Activated naive CD4-positive, alpha-beta T cell treated with anti-CD3 and anti-CD28 coated beads for 36 hours (primary cell): ENCODE measurements around the gene PBLD. TPM values are rescaled to one million over a fixed set of nuclear protein-coding genes. Genes with fewer than 3 reads are reported as not detected.

Experiments used
- CTCF ChIA-PET: fragments of 350-600 bp; sonication (Branson Sonifier 250); formaldehyde crosslinking; loops from one replicate; lab custom pipeline; 2021; ENCODE audit warnings: antibody characterized with exemption; lab: Charles Lee
- DNase-seq: peaks from one replicate; pipeline ENCODE4 v3.0.0-alpha.2; 2020
- H3K27ac Mint-ChIP-seq: one replicate; pipeline ENCODE4 v1.8.0; 2021; ENCODE audit warnings: mild to moderate bottlenecking, mixed read lengths
- H3K27me3 Mint-ChIP-seq: one replicate; pipeline ENCODE4 v1.8.0; 2021; ENCODE audit warnings: low read depth, mixed read lengths
- H3K36me3 Mint-ChIP-seq: one replicate; pipeline ENCODE4 v1.8.0; 2021; ENCODE audit warnings: low read depth, mixed read lengths
- H3K4me1 Mint-ChIP-seq: one replicate; pipeline ENCODE4 v1.8.0; 2021; ENCODE audit warnings: low read depth, mixed read lengths
- H3K4me3 Mint-ChIP-seq: one replicate; pipeline ENCODE4 v1.8.0; 2021; ENCODE audit warnings: mild to moderate bottlenecking, moderate library complexity, mixed read lengths
- H3K9me3 Mint-ChIP-seq: one replicate; pipeline ENCODE4 v1.8.0; 2021; ENCODE audit warnings: mixed read lengths
- intact Hi-C: fragments of 100-400 bp; cut with micrococcal nuclease; formaldehyde crosslinking; loops from one replicate; pipeline ENCODE4 v1.15.1; 2023
- total RNA-seq, 2 experiments: library from RNA; stranded (reverse); gene quantifications; one replicate each; pipeline ENCODE4 v1.2.3, GENCODE V29; 2021

PBLD gene
- total RNA-seq, 2 experiments from 2014 or later: 1.3 to 2.2 TPM

DNA sequence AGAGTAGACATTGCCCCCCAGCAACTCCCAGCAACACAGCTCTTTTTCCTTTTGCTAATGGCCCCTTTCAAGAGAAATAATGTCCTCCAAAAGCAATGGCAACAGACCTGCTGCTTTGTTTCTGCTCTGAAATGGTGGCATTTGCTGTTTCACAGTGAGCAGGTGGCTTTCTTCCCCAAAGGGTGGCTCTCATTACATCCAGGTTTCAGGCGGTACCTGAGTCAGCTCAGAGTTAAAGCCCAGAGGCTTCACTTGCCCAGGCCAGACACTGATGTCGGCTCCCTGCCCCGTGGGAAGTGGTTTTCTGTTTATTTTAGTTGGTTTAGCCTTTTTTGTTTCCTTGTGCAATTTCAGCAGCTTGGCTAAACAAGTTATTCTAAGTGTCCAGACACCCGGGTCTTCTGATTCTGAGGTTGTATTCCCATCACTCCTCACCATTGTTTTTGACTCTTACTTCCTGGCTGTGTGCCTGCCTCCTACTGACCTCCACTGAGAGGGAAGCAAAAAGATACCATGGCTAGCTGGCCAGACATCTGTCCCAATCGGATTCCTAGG is 93.1 kb downstream of the PBLD start:
- Mint-ChIP-seq H3K27ac (no peak overlapping the region), H3K27me3 (no peaks in the 10 kb centered on the region), H3K4me3 (no peak overlapping the region), H3K36me3 (no peaks in the 10 kb centered on the region), H3K9me3 (no peaks in the 10 kb centered on the region), H3K4me1 (no peaks in the 10 kb centered on the region)
- intact Hi-C loops: no loop called here
- DNase-seq: no peak
- CTCF ChIA-PET: interaction anchor here (1.1 kb wide), 1 partner anchor 11 kb away, joined by 5 read pairs; no protein-coding TSS in a partner anchor

DNA sequence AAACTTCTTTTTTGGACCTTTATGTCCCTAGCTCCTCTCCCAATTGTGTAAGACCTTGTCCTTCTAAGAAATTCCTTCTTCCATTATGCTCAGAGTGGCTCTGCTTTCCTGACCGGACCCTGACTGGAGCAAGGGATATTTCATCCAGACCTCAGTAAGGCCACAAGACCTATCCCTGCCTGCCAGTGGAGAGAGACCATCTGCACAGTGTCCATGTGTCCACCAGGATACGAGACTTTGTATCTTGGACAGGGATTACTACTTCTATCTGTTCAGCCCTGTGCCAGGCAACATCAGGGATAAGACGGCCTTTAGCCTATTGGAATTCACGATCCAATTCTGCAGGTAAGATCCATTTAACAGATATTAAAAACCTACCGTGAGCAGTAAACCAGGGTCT is 93.7 kb downstream of the PBLD start:
- CTCF ChIA-PET: no interaction called here
- no peaks in the 10 kb centered on the region for H3K27me3 Mint-ChIP-seq
- no peak overlapping the region for H3K27ac Mint-ChIP-seq
- intact Hi-C loops: no loop called here
- DNase-seq: no peak
- H3K9me3 Mint-ChIP-seq: no peaks in the 10 kb centered on the region
- no peak overlapping the region for H3K4me3 Mint-ChIP-seq
- no peaks in the 10 kb centered on the region for H3K36me3 Mint-ChIP-seq
- H3K4me1 Mint-ChIP-seq: no peaks in the 10 kb centered on the region

DNA sequence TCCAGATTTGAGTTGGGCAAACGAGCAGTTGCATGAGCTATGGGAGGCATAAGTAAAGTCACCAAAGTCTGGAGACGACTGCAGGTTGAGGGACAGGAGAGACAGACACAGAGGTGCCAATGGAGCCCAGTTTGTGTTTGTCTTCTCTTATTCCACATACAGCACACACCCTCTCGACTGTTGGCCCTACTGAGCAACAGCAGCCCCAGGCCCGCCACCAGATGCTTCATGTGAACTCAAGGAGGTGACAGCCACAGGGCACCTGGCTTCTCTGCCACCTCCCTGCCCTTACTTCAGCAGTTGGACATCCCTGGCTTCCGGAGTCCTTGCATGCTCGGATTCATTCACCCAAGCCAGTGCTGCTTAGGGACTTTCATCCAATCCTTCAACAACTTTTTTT is 94.4 kb downstream of the PBLD start:
- H3K27me3 Mint-ChIP-seq: peaks cover 2% of the 10 kb centered on the region
- no peaks in the 10 kb centered on the region for H3K9me3 Mint-ChIP-seq
- no peaks in the 10 kb centered on the region for H3K4me1 Mint-ChIP-seq
- CTCF ChIA-PET: no interaction called here
- no peak overlapping the region for H3K4me3 Mint-ChIP-seq
- no peaks in the 10 kb centered on the region for H3K36me3 Mint-ChIP-seq
- DNase-seq: no peak
- H3K27ac Mint-ChIP-seq: no peak overlapping the region
- intact Hi-C loops: no loop called here

DNA sequence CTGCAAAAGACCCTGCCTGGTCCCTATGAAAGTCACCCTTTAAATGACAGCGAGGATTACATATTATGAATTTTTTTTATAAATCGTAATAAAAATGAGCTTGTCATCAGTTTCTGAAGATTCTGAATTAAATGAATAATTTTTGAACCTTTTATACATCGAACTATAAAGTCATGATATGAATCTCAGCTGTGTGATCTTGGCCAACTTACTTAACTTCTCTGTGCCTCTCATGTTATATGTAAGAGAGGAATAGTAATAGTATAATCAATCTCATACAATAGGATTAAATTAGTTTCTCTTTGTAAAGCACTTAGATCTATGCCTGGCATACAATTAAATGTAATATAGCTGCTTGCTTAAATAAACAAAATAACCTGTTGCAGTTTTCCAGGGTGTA is 95.6 kb downstream of the PBLD start:
- CTCF ChIA-PET: interaction anchor here (0.8 to 1.7 kb wide), 2 partner anchors 25 to 64 kb away, joined by 3 to 5 read pairs; no protein-coding TSS in a partner anchor
- Mint-ChIP-seq H3K9me3 (no peaks in the 10 kb centered on the region), H3K27ac (no peak overlapping the region), H3K36me3 (no peaks in the 10 kb centered on the region), H3K4me3 (no peak overlapping the region), H3K27me3 (peaks cover 8% of the 10 kb centered on the region), H3K4me1 (no peaks in the 10 kb centered on the region)
- no peak for DNase-seq
- intact Hi-C loops: no loop called here

DNA sequence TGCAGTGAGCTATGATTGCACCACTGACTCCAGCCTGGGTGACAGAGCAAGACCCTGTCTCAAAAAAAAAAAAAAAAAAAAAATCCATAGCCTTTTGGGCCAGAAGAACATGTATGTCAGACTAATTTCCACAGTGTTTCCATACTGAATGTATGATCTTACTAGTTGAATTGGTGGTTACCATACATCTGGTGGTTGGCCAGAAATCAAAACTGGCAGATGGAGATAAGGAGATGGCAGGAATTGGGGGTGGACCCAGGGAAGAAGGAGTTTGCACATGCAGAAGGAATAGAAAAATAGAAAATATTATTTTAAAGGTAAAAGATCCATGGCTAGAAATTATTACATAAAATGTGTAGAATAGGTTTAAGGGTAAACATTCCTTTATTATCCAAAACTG is 97.1 kb downstream of the PBLD start:
- Mint-ChIP-seq H3K27me3 (peaks cover 18% of the 10 kb centered on the region), H3K9me3 (no peaks in the 10 kb centered on the region), H3K4me3 (no peak overlapping the region), H3K4me1 (peaks cover 7% of the 10 kb centered on the region), H3K36me3 (no peaks in the 10 kb centered on the region), H3K27ac (no peak overlapping the region)
- DNase-seq: no peak
- intact Hi-C loops: no loop called here
- CTCF ChIA-PET: interaction anchor here (1.7 kb wide), 1 partner anchor 23 kb away, joined by 5 read pairs; no protein-coding TSS in a partner anchor

DNA sequence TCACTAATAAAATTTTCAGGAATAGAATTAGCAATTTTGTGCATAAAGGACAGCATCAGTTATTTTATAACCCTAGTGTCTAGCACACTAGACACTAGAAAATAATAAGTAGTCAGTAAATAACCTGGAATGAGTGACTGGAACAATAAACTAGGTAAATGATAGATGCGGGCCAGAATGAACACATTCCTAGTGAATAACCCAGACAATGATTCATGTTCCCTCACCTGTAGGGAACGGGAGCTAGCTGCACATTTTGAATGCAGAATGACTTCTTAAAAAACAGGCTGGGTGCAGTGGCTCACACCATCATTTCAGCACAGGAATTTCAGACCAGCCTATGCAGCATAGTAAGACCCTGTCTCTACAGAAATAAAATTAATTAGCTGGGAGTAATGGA is 97.6 kb downstream of the PBLD start:
- peaks cover 7% of the 10 kb centered on the region for H3K4me1 Mint-ChIP-seq
- intact Hi-C loops: no loop called here
- H3K36me3 Mint-ChIP-seq: no peaks in the 10 kb centered on the region
- H3K27me3 Mint-ChIP-seq: peaks cover 19% of the 10 kb centered on the region
- CTCF ChIA-PET: no interaction called here
- no peak for DNase-seq
- no peak overlapping the region for H3K27ac Mint-ChIP-seq
- H3K9me3 Mint-ChIP-seq: no peaks in the 10 kb centered on the region
- H3K4me3 Mint-ChIP-seq: no peak overlapping the region

DNA sequence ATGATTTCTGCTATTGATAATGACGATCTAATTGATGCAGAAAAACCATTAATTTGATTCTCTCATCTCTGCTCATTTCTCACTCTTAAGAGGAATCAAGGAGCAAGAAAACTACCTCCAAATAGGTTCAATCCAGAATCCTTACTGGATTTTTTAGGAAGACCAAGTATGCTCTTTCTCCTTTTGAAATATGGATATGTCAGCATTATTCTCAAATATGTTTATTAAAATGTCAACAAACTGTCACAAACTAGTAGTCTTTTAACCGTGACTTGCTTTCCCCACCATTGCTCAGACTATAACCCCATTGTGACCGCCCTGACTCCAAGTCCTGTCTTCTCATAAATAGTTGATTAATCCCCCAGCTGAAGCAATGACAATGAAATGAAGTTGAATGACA is 99.7 kb downstream of the PBLD start:
- intact Hi-C loops: loop anchor here (5.0 kb wide), 1 partner anchor 69 kb away; no protein-coding TSS in a partner anchor
- Mint-ChIP-seq H3K27me3 (peaks cover 31% of the 10 kb centered on the region), H3K9me3 (no peaks in the 10 kb centered on the region), H3K36me3 (no peaks in the 10 kb centered on the region), H3K4me3 (no peak overlapping the region), H3K27ac (no peak overlapping the region), H3K4me1 (peaks cover 7% of the 10 kb centered on the region)
- DNase-seq: no peak
- CTCF ChIA-PET: no interaction called here

Other genes with a start within 250 kb of the PBLD start
- not detected for gene MYPN, start 223.4 kb downstream of the PBLD start, total RNA-seq
- not detected for gene ATOH7, start 100.8 kb downstream of the PBLD start, total RNA-seq
- gene HNRNPH3, start 864 bp downstream of the PBLD start, total RNA-seq: 100 to 1,000 TPM; 145 to 150 TPM
- 1 to 10 TPM; 5.2 to 6.7 TPM for gene RUFY2, start 74.3 kb upstream of the PBLD start, total RNA-seq
- 10 to 100 TPM; 50.2 to 51.4 TPM for gene DNA2, start 139.0 kb upstream of the PBLD start, total RNA-seq
- 10 to 100 TPM in 1 of 2 experiments, 1 to 10 TPM in 1; 9.8 to 10.8 TPM for gene SLC25A16, start 194.6 kb upstream of the PBLD start, total RNA-seq
- under 1 TPM; 0.48 to 0.57 TPM for gene TET1, start 227.4 kb upstream of the PBLD start, total RNA-seq